Right ventricle myocardium inferior (tissue), 1 donor: Measurements from ENCODE around the gene OIT3. TPM values are rescaled to one million over a fixed set of nuclear protein-coding genes. Genes with fewer than 3 reads are reported as not detected.
"Not testable (repeated sequence)": the region's sequence is repeated elsewhere in the genome, so short reads cannot be mapped to it uniquely, and the experiment has no call there.

Source experiments
- ATAC-seq: fragments of 200-7000 bp; cut with Tn5 transposase; one replicate; pipeline ENCODE4 v1.9.1; 2020; ENCODE audit warnings: mild to moderate bottlenecking, moderate library complexity
- DNase-seq: peaks from one replicate; pipeline ENCODE4 v3.0.0; 2021; ENCODE audit errors: missing footprints
- intact Hi-C: fragments of 100-400 bp; cut with DNase I; formaldehyde crosslinking; loops from one replicate; pipeline ENCODE4 v1.11.0; 2022
- total RNA-seq: library from RNA; stranded (reverse); fragmentation: NEBNext Ultra II Directional; extraction: Animal tissue kit (Norgen Biotek cat#: 25700); gene quantifications from one replicate; pipeline ENCODE4 v1.2.1, GENCODE V29; 2021
- donor health status: DM: no; HTN: yes; CAD: no; lungs with severe emphysema.

OIT3 gene
- total RNA-seq, 1 donor from 2014 or later, result not detected

DNA sequence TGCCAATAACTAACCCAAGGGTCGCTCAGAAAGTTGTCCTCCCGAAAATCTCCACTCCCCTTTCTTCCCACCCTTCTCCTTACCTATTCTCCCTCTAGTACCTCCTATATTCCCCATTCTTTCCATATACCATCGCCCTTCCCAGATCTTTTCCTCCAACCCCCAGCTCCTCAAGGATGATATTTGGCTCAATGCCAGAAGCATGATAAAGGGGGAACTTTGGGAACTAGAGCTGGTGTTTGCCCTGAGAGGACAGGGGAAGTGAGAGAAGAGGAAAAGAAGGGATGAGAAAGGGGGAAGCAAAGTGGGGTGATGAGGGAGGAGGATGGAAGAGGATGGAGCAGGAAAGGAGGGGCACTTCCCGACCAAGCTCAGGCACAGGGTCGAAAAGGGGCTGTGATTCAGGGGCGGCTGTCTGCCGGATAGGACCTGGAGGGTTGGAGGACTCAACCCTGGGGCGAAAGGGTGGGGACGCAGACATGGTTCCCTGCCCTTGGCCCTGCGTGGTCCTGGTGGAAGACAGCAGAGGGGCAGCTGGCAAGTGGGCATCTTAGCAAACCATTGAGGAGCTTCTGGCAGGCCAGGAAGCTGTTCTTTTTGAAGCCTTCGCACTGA is 1.8 kb downstream of the OIT3 start:
- intact Hi-C loops, result no loop called here
- DNase-seq, result no peak
- no peak for ATAC-seq

- ATAC-seq (no peak), DNase-seq (no peak)
- intact Hi-C loops, result no loop called here
These were observed 5.1 kb downstream of the OIT3 start for GRCh38 chr10:72898616-72899015.

DNA sequence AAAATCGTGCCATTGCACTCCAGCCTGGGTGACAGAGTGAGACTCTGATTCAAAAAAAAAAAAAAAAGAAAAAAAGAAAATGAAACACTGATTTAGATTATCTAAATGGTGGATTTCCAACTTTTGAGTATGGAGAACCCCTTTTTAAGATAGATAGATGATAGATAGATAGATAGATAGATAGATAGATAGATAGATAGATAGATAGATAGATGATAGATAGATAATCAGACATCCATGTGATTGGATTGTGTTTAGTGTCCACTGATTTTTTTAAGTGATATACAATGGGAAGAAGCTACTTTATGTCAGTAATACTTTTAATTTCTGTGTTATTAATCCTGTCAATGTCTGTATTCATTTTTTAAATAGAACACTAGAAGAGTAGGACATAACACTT is 6.0 kb downstream of the OIT3 start:
- no peak for ATAC-seq
- intact Hi-C loops, result no loop called here
- no peak for DNase-seq

GRCh38 chr10:72903941-72904446 is 10.5 kb downstream of the OIT3 start:
- intact Hi-C loops, DNase-seq, ATAC-seq: not testable (repeated sequence)

GRCh38 chr10:72904806-72905205 is 11.3 kb downstream of the OIT3 start:
- intact Hi-C loops, result no loop called here
- DNase-seq (no peak), ATAC-seq (no peak)

DNA sequence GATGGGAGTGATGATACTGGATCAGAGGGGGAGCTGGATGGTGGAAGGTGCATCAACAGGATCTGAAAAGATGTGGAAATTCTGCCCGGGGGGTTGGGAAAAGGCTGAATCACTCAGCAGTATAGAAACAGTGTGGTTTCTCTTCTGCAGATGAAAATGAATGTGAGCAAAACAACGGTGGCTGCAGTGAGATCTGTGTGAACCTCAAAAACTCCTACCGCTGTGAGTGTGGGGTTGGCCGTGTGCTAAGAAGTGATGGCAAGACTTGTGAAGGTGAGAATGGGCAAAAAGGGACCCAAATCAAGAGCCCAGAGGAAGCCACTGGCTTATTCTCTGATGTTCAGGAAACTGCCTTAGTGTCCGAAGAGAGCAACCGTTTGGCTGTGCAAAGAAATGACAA is 12.9 kb downstream of the OIT3 start:
- intact Hi-C loops, result no loop called here
- ATAC-seq (no peak), DNase-seq (no peak)

DNA sequence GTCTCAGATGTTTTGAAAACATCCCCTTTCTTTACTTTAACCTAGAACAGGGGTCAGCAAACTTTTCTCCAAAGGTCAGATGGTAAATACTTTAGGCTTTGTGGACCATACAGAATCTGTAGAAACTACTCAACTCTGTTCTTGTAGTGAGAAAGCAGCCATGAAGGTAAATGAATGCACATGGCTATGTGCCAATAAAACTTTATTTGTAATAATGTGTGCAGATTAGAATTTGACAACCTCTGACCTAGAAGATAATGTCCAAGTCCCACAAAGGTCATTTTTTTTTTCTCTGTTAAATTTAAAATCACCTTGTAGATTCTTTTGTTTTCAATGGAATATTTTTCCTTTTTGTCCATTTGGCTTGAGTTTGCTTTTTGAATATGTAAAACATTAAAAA is 17.2 kb downstream of the OIT3 start:
- intact Hi-C loops, result no loop called here
- ATAC-seq (no peak), DNase-seq (no peak)

DNA sequence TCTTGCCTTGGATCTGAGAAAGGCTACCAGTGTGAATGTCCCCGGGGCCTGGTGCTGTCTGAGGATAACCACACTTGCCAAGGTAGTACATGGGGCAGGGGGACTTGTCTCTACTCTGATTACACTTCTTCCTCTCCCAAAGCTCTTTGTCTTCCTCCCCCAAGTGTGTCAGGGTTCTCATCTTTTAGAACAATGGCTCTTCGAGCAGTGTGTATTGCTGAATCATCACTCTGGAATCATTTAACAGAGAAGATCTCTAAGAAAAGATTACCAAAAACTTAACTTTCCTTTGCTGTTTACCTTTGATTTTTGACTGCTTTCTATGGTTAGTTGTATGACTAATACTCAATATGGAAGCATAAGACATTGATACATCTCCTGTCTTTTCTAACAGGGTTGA is 18.2 kb downstream of the OIT3 start:
- DNase-seq, result no peak
- intact Hi-C loops, result no loop called here
- ATAC-seq, result no peak

GRCh38 chr10:72912736-72913135 is 19.2 kb downstream of the OIT3 start:
- intact Hi-C loops, result no loop called here
- ATAC-seq (no peak), DNase-seq (no peak)

GRCh38 chr10:72913287-72913686 is 19.7 kb downstream of the OIT3 start:
- DNase-seq (no peak), ATAC-seq (no peak)
- intact Hi-C loops, result no loop called here

DNA sequence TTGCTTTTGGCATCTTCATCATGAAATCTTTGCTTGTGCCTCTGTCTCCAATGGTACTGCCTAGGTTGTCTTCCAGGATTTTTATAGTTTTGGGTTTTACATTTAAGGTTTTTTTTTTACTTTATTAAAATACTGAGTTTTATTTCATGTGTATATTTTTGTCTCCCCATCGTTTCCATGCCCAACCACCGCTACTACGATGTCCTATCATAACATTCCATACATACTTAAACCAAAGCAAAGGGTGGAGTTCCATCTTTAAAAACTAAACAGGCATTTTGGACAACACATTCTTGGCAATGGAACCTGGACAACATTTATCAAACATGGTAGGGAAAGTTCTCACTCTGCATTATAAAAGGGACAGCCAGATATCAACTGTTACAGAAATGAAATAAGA is 23.7 kb downstream of the OIT3 start:
- intact Hi-C loops, DNase-seq, ATAC-seq: not testable (repeated sequence)

- DNase-seq, ATAC-seq, intact Hi-C loops: not testable (repeated sequence)
These were observed 24.3 kb downstream of the OIT3 start for GRCh38 chr10:72917803-72918332.

DNA sequence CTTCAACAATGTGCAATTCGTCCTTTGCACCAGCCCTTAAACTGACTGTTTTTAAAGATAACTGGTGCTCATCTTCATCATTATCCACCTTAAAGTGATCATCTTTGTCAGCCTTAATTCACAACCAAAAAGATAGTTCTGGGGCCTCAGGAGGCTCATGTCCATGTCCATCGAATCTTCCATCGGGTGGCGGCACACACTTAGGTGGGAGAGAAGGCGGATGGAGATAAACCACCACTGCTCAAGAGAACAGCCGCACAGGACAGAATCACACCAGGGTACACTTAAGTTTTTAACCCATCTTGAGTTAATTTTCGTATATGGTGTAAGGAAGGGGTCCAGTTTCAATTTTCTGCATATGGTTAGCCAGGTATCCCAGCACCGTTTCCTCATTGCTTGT is 24.8 kb downstream of the OIT3 start:
- intact Hi-C loops, result no loop called here
- ATAC-seq (no peak), DNase-seq (no peak)

- intact Hi-C loops, ATAC-seq, DNase-seq: not testable (repeated sequence)
These were observed 27.7 kb downstream of the OIT3 start for GRCh38 chr10:72921147-72921683.

DNA sequence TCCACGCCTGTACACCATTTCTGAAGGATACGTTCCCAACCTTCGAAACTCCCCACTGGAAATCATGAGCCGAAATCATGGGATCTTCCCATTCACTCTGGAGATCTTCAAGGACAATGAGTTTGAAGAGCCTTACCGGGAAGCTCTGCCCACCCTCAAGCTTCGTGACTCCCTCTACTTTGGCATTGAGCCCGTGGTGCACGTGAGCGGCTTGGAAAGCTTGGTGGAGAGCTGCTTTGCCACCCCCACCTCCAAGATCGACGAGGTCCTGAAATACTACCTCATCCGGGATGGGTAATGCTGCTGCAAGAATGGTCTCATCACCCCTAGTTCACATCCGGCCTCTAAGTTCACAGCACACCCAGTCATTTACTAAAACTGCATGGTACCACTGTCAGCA is 30.8 kb downstream of the OIT3 start:
- DNase-seq (no peak), ATAC-seq (no peak)
- intact Hi-C loops, result no loop called here

DNA sequence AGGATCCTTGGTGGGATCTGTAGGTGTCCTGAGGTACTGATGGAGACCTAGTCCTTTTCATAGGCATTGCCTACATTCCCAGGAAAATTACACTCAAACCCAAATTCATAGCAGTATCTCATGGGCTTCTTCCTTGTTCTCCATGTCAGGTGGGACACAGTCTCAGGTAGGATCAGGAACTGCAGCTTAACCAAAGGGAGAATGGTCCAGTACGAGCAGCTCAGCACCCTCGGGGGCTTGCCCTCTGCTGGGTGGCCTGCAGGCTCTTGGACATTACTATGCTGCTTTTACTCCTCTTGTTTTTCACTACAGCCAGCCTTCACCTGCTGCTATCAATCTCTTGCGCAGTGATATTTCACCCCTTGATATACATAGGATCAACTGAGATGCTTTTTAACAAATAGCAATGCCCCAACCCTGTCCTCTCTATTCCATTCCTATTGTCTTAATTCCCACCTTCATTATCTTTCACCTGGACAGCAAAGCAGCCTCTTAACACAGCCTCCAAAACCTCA is 32.5 kb downstream of the OIT3 start:
- intact Hi-C loops, result no loop called here
- ATAC-seq (no peak), DNase-seq (no peak)

DNA sequence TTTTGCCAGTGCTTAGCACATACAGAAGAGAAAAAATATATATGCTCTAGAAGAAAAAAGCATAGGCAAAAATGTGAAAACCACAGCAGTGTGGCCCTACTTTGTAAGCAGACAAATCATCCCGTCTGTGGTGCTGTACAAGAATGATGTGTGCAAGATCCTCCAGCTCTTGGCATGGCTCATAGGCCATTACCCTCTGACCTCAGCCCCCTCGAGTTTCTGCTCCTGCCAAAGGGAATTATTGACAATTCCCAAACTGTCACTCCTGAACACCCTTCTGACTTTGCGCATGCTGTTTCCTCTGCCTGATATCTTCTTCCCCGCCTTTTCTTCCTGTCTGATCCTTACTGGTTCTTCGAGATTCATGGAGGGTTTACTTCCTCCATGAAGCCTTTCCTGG is 33.9 kb downstream of the OIT3 start:
- intact Hi-C loops, result no loop called here
- ATAC-seq, result no peak
- no peak for DNase-seq

- ATAC-seq (no peak), DNase-seq (no peak)
- intact Hi-C loops, result no loop called here
These were observed 35.3 kb downstream of the OIT3 start for GRCh38 chr10:72928798-72929197.

- intact Hi-C loops, result no loop called here
- ATAC-seq (no peak), DNase-seq (no peak)
These were observed 36.7 kb downstream of the OIT3 start for GRCh38 chr10:72930276-72930675.

DNA sequence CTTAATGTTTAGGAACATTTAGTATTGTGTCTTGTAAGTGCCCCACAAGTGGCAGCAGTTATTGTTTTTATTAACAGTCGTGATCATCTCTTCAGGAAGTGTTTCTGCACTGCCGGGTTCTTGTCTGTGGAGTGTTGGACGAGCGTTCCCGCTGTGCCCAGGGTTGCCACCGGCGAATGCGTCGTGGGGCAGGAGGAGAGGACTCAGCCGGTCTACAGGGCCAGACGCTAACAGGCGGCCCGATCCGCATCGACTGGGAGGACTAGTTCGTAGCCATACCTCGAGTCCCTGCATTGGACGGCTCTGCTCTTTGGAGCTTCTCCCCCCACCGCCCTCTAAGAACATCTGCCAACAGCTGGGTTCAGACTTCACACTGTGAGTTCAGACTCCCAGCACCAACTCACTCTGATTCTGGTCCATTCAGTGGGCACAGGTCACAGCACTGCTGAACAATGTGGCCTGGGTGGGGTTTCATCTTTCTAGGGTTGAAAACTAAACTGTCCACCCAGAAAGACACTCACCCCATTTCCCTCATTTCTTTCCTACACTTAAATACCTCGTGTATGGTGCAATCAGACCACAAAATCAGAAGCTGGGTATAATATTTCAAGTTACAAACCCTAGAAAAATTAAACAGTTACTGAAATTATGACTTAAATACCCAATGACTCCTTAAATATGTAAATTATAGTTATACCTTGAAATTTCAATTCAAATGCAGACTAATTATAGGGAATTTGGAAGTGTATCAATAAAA is 38.9 kb downstream of the OIT3 start:
- DNase-seq, result no peak
- no peak for ATAC-seq
- intact Hi-C loops, result no loop called here
